ENCODE data around the gene CES4A. TPM values are rescaled to one million over a fixed set of nuclear protein-coding genes. Genes with fewer than 3 reads are reported as not detected.
A peak's percentile ranks its signal among the peaks of the same experiment; 100 is the strongest.
"Not testable (repeated sequence)": the region's sequence is repeated elsewhere in the genome, so short reads cannot be mapped to it uniquely, and the experiment has no call there.

The CES4A gene
- total RNA-seq, 6 experiments from 2014 or later: 1.7 to 3.5 (median 2.3) TPM

DNA sequence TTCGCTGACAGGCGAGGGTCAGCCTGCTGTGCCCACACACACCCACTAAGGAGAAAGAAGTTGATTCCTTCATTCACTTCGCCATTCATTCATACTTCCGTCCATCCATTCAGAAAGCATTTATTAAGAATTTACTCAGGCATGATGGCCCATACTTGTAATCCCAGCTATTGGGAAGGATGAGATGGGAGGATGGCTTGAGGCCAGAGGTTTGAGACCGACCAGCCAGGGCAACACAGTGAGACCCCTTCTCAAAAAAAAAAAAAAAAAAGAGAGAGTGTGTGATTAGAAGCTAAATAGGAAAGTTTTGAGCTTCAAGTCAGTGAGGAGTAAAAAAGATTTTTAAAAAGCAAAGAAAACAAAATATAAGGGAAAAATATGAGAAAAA lies 44.3 kb upstream of the CES4A start:
- Mint-ChIP-seq H3K4me3 (no peak overlapping the region), H3K9me3 (no peaks in the 10 kb centered on the region), H3K27me3 (ENCODE audit: insufficient read depth) (peaks cover 3% of the 10 kb centered on the region; the same call in 1 of the 2 replicates), H3K27ac (no peak overlapping the region), H3K4me1 (ENCODE audit: low read depth) (peaks cover 21% of the 10 kb centered on the region), H3K36me3 (ENCODE audit: low read depth) (peaks cover 19% of the 10 kb centered on the region)
- TF ChIP-seq, protein P1, sequence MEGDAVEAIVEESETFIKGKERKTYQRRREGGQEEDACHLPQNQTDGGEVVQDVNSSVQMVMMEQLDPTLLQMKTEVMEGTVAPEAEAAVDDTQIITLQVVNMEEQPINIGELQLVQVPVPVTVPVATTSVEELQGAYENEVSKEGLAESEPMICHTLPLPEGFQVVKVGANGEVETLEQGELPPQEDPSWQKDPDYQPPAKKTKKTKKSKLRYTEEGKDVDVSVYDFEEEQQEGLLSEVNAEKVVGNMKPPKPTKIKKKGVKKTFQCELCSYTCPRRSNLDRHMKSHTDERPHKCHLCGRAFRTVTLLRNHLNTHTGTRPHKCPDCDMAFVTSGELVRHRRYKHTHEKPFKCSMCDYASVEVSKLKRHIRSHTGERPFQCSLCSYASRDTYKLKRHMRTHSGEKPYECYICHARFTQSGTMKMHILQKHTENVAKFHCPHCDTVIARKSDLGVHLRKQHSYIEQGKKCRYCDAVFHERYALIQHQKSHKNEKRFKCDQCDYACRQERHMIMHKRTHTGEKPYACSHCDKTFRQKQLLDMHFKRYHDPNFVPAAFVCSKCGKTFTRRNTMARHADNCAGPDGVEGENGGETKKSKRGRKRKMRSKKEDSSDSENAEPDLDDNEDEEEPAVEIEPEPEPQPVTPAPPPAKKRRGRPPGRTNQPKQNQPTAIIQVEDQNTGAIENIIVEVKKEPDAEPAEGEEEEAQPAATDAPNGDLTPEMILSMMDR (IDR thresholded peaks at IDR 0.05): no peak
- DNase-seq: no peak

DNA sequence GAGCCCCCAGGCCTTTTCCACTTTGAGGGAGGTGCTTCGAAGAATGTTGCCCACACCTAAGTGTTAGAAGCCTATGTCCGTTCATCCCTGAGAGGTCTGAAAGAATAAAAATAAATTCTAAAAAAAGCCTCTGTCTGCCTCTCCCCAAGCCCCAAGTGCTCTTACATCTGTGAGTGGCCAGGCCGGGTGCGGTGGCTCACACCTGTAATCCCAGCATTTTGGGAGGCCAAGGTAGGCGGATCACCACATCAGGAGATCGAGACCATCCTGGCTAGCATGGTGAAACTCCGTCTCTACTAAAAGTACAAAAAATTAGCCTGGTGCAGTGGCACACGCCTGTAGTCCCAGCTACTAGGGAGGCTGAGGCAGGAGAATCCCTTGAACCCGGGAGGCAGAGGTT lies 43.4 kb upstream of the CES4A start:
- DNase-seq; H3K9me3 Mint-ChIP-seq; H3K4me3 Mint-ChIP-seq; H3K27me3 Mint-ChIP-seq (ENCODE audit: insufficient read depth); H3K27ac Mint-ChIP-seq: not testable (repeated sequence)
- Mint-ChIP-seq H3K36me3 (ENCODE audit: low read depth) (peaks cover 14% of the 10 kb centered on the region; the same call in 1 of the 2 replicates), H3K4me1 (ENCODE audit: low read depth) (peaks cover 21% of the 10 kb centered on the region)

DNA sequence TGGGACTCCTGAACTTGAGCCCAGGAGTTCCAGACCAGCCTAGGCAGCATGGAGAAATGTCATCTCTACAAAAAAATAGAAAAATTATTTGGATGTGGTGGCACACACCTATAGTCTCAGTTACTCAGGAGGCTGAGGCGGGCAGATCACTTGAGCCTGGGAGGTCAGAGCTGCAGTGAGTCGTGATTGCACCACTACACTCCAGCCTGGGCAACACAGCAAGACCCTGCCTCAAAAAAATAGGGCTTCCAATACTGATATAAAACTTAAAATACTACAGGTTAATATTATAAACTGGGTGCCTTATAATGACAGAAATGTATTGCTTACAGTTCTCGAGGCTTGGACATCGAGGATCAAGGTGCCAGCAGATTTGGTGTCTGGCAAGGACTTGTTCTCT lies 42.5 kb upstream of the CES4A start:
- DNase-seq: no peak

DNA sequence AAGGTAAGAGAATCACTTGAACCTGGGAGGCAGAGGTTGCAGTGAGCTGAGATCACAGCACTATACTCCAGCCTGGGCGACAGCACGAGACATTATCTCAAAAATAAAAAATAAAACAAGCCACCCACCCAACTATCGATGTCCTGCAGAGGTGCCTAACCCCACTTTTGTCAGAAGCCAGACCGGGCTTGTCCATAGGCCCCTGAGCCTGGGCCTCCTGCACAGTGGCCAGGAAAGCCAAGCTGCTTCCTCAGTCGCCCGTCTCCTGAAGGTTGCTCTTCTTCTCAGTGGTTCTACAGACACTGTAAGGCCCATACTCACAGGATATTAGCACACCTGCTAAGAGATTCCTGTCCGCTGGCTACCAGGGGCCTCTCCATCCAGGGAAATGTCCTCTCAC lies 41.8 kb upstream of the CES4A start:
- Mint-ChIP-seq H3K4me1 (ENCODE audit: low read depth) (peaks cover 25% of the 10 kb centered on the region), H3K9me3 (peaks cover 6% of the 10 kb centered on the region), H3K4me3 (no peak overlapping the region), H3K27me3 (ENCODE audit: insufficient read depth) (peaks cover 3% of the 10 kb centered on the region; the same call in 1 of the 2 replicates), H3K36me3 (ENCODE audit: low read depth) (peaks cover 18% of the 10 kb centered on the region), H3K27ac (no peak overlapping the region)
- TF ChIP-seq, protein P1 (IDR thresholded peaks at IDR 0.05): no peak
- DNase-seq: no peak

More for the DNA sequence above, 42.5 kb upstream of the CES4A start:
- H3K27me3 Mint-ChIP-seq (ENCODE audit: insufficient read depth): peaks cover 3% of the 10 kb centered on the region; the same call in 1 of the 2 replicates
- H3K4me3 Mint-ChIP-seq: no peak overlapping the region
- H3K36me3 Mint-ChIP-seq (ENCODE audit: low read depth): peaks cover 14% of the 10 kb centered on the region; the same call in 1 of the 2 replicates
- H3K27ac Mint-ChIP-seq: no peak overlapping the region
- H3K9me3 Mint-ChIP-seq: no peaks in the 10 kb centered on the region
- peaks cover 21% of the 10 kb centered on the region for H3K4me1 Mint-ChIP-seq (ENCODE audit: low read depth)
- TF ChIP-seq, protein P1 (IDR thresholded peaks at IDR 0.05): no peak

DNA sequence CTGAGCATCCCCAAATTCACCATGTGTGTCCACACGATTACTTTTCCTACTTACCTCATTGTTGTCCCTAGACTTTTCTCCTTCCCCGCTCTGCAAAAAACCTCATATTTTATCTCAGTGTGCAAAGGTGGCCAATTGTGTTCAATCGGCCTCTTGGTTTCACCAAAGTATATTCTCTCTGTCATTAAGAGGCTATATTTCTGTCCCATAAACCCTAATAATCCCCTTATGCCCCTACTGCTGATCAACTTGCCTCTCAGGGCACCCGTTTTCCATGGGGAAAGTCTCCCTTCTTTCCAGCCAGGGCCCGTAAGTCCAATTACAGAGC lies 41.5 kb upstream of the CES4A start:
- H3K27me3 Mint-ChIP-seq (ENCODE audit: insufficient read depth): peaks cover 3% of the 10 kb centered on the region; the same call in 1 of the 2 replicates
- no peak overlapping the region for H3K4me3 Mint-ChIP-seq
- H3K36me3 Mint-ChIP-seq (ENCODE audit: low read depth): peaks cover 20% of the 10 kb centered on the region
- H3K4me1 Mint-ChIP-seq (ENCODE audit: low read depth): peaks cover 27% of the 10 kb centered on the region
- TF ChIP-seq, protein P1 (IDR thresholded peaks at IDR 0.05): no peak
- peaks cover 10% of the 10 kb centered on the region for H3K9me3 Mint-ChIP-seq
- DNase-seq: no peak
- H3K27ac Mint-ChIP-seq: no peak overlapping the region

DNA sequence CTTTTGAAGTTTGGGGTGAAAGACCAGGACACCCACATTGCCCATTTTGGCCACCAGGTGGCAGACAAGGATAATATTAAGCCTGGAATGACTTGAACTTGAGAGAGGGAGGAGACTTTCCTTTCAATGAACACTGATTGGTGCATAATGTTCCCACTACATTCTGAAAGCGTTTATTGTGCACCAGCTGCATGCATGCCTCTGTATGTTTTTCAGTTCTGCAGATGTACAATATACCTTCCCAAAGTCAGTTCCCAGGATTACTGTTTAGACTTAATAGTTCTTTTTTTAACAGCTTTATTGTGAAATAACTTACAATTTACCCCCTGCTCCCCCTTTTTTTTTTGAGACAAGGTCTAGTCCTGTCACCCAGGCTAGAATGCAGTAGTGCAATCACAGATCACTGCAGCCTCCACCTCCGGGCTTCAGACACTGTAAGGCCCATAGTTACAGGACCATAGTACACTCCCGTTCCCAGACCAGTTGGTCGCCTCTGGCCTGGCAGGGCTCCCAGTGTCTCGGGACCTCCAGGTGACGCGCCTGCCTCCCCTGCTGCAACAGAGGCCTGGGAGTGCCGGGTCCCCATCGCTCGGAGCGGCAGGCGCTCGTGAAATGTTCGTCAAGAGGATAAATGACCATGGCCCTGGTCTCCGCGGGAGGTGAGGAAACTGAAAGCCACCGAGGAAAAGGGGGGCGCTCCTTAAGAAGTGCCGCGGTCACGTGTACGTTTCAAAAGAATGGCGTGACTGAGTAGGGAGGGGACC lies 40.9 kb upstream of the CES4A start:
- Mint-ChIP-seq H3K36me3 (ENCODE audit: low read depth) (peaks cover 14% of the 10 kb centered on the region), H3K4me3 (peak overlapping the region; percentile 90), H3K9me3 (peaks cover 10% of the 10 kb centered on the region), H3K4me1 (ENCODE audit: low read depth) (peaks cover 27% of the 10 kb centered on the region), H3K27ac (no peak overlapping the region), H3K27me3 (ENCODE audit: insufficient read depth) (peaks cover 3% of the 10 kb centered on the region; the same call in 1 of the 2 replicates)
- peak; percentile 83 for DNase-seq
- TF ChIP-seq, protein P1 (IDR thresholded peaks at IDR 0.05): peak; percentile 98

All from HFFc6 (cell line).